IPS DF 4.7 (cell line): Measurements from ENCODE around the gene DDC.
"Not testable (repeated sequence)": the region's sequence is repeated elsewhere in the genome, so short reads cannot be mapped to it uniquely, and the experiment has no call there.

Source experiments
- DNase-seq: peaks from one replicate; pipeline ENCODE4 v3.0.0-alpha.2; 2013; ENCODE audit warnings: low spot score; ENCODE audit errors: extremely low read depth

The DDC gene

GRCh38 chr7:50488379-50488778 is 76.8 kb downstream of the DDC start:
- no peak for DNase-seq

- DNase-seq: no peak
These were observed 78.7 kb downstream of the DDC start for GRCh38 chr7:50486512-50486911.

DNA sequence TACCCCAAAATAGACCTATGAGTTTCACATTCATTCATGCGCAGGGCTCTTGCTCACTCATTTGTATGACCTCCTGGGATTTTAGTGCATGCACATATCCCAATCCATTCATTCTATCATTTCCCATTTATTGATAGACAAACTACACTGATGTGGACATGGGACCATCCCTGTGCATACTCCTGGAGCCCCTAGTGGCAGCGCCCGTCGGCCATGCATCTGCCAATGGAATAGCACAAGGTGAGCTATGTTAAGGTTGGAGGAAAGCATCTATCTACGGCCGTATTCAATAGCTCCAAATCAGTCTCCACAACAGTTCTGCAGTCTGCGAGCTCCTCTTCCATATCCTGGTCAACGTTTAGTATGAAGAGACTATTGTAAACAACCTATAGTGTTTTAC is 83.3 kb downstream of the DDC start:
- DNase-seq: no peak

DNA sequence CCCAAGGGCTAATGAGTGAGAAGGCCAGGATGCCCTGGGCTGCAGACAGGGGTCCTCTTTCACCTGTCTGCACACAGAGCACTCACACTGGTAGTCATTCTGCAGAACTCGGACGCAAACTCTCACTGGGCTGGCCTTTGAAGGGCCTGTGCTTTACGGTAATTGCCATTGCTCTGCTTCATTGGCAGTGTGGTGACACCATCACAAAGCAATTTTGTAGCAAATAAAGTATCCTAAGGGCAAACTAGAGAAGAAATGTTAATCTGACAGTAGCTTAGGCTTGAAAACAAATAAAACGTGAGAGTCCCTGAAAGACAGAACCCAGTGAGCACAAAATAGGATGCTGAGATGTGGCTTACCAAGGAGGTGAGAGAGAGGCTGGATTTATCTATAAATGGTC is 84.4 kb downstream of the DDC start:
- no peak for DNase-seq

DNA sequence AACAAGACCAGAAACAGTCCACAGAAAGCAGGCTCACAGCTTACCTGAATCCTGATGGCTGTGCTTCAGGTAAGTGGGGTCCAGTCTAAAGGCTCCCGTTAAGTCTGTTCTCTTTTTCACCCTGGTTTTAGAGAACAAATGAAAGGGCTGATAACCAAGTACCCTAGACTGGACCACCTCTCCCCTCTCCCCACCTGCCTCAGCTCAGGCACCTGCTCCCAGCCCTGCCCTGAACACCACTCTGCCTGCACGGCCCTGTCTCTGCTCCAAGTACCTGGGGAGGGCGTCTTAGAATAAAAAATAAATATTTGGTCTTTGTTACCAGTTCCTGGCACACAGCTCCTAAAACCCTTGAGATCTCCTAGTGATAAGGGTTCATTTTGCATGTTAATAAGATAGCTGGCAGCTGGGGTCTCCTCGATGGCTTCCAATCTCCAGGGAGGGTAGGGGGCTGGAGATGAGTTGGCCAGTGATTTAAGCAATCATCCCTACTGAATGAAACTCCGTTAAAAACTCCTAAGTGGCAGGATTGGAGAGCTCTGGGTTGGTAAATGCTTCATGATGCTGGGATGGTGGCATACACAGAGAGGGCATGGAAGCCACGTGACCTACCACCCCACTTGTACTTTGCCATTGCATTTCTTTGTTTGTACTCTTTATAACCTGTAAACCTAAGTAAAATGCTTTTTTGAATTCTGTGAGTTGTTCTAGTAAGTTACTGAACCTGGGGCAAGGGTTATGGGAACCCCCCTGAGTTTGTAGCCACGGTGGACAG is 85.3 kb downstream of the DDC start:
- no peak for DNase-seq

GRCh38 chr7:50477640-50478039 is 87.6 kb downstream of the DDC start:
- DNase-seq: no peak

GRCh38 chr7:50476953-50477625 is 88.1 kb downstream of the DDC start:
- DNase-seq: no peak

DNA sequence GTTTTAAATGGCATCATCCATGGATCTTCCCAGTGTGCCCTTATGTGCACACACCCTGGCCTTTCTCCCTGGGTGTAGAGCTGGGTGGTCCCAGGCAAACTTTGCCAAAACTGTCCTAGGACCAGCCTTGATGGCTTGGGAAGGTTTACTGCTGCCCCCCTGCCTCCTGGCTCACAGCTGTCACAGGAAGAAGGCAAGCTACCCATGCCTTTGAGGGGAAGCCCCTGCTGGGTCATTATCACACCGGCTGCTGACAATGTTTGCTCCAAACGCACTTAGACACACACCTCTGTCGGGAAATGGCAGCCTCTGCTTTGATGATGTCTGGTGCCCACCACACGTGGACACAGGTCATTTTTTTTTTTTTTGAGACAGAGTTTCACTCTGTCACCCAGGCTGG is 89.9 kb downstream of the DDC start:
- DNase-seq: no peak

DNA sequence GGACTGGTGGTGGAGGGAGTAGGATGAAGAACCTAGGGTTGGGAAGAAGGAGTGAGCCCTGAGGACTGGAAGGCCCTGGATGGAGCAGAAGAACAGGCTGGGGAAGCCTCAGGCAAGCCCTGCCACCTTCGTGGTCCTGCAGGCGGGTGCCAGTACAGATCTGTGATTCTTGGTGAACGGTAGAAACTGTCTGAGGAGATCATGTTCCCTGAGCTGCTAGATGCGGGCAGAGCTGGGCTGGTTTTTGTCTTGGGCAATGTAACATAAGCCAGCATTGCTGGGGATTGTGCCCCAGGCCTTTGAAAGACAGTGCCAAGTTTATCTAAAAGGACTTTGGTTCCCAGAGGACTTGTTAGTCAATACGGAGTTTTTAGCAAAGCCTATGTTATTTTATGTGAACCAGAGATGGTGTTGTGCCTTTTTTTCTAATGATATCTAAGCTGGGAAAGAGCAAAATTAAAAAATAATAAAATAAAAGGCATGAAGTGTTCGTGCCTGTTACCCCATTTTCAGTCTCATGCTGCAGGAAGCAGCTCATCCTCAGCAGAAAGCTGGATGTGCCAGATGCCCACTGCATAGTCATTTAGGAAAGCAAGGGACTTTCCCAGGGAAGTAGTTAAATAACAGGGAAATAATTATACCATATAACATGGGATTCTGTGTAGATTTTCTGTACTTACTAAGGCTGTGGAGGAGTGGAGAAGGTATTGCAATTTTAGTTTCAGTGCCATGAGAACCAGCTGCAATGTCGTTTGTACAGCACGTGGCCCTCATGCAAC is 90.6 kb downstream of the DDC start:
- DNase-seq: no peak

DNA sequence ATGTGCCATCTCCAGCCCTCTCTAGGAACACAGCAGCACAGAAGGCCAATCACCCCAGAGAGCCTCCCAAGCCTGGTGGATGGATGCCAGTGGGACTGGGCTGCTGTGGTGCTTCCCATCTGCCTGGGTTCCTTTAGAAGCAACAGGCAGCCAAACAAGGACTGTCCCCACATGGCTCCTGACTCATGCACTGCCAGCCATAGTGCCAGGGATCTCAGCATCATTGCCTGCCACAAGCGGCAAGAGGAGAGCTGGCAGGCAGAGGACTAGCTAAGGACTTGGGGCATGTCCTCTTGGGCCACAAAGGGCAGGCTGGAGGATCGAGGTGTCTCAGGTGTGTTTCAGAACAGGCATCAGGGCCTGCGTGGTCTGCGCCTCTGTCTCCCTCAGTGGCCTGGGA is 91.7 kb downstream of the DDC start:
- DNase-seq: no peak

- no peak for DNase-seq
These were observed 92.8 kb downstream of the DDC start for GRCh38 chr7:50472427-50472826.

DNA sequence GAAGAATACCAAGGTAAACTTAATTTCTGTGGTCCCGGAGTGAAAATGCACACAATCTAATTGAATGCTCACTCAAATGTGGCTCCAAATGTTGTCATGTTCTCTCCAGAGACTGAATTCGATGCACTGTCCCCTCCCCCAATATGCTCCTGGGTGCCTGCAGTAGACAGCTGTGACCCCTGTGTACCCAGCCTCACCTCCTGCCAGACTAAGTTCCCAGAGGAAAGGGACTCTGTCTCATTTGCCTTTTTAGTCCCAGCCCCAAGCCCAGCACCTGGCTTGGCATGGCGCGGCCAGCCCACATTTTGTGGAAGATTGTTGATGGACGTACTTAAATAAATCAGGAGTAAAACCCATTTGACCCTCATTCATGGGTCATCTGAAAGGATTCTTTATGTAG is 93.2 kb downstream of the DDC start:
- no peak for DNase-seq

DNA sequence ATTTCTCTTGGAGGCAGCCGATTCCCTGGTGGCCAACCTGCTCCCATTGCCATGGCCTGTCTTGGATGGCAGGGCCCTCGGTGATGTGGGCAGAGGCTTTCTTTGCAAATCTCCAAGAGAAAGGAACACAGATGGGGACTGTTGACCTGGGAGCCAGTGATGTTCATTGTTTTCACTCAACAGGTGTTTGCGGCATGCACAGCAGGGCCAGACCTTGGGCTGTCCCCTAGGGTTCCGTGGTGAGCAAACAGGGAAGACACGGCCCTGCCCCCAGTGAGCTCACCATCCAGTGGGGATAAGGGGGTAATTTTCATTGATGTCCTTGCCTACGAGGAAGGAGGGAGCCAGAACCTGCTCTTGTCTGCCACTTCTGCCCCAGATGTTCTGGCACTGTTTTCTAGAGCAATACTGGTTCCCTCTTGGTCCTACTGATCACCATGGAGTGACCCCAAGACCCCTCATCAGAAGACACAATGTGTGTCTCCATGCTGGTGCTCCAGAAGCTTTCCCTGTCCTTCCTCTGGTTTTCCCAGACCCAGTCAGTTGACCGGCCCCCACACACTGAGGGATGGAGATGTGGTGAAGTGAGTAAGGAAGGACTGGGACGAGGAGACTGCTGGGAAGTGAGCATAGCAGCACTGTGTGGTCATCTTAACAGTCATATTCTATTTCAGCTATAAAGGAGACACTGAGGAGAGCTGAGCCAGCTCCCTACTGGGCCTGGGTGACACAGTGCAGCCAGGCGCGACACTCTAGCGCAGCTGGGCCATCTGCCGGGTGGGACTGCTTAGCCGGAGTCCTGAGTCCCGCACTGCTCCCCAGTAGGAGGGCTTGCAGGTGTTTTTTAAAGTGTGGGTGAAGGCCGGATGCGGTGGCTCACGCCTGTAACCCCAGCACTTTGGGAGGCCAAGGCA is 94.7 kb downstream of the DDC start:
- DNase-seq: no peak

GRCh38 chr7:50469181-50469580 is 96.0 kb downstream of the DDC start:
- DNase-seq: no peak

GRCh38 chr7:50467817-50468610 is 97.2 kb downstream of the DDC start:
- DNase-seq: peak; percentile 56

- DNase-seq: no peak
These were observed 98.2 kb downstream of the DDC start for GRCh38 chr7:50466815-50467585.

GRCh38 chr7:50463035-50463434 is 102.2 kb downstream of the DDC start:
- DNase-seq: no peak

DNA sequence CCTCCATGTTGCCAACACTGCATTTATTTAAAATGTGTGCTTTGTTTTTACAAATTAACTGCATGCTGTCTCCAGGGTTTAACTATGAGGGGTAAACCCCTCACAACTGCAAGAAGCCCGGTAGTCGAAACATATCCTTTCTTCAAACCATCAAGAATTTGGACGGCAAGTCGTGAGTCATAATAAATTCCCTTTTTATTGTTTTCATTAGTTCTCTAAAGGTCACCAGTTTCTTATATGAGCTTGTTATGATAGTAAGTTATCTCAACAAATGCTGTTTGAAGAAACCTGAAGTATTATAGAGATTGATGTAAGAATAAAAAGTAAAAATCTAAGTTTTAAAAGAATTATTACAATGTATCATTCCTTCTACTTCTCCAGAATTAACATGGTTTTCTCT is 102.8 kb downstream of the DDC start:
- no peak for DNase-seq

DNA sequence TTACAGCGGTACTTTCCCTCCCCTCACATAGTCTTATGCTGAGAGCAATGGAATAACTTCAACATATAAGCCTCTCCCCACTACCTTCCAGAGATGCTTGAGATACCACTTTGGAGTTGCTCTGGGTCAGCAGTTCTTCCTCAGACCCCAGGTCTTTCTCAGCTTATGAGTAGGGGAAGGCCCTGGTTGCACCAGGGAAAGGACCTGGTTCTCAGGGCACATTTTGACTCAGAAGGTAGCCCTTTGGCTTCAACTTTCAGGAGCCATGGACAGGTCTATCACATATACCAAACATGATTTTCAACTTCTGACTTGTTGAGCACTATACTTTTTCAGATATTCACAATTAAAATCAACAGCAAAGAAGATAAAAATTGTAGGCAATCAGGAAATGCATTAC is 103.5 kb downstream of the DDC start:
- no peak for DNase-seq

- not testable (repeated sequence) for DNase-seq
These were observed 106.0 kb downstream of the DDC start for GRCh38 chr7:50459183-50459582.
